HG03442 (cell line): ENCODE data around the gene CHAT.

ENCODE experiments used
- ATAC-seq: cut with Tn5 transposase; IDR thresholded peaks from one replicate; pipeline ENCODE4 v1.9.1; 2021; ENCODE audit warnings: mild to moderate bottlenecking, moderate library complexity; ENCODE audit not compliant: unreplicated experiment

CHAT gene

DNA sequence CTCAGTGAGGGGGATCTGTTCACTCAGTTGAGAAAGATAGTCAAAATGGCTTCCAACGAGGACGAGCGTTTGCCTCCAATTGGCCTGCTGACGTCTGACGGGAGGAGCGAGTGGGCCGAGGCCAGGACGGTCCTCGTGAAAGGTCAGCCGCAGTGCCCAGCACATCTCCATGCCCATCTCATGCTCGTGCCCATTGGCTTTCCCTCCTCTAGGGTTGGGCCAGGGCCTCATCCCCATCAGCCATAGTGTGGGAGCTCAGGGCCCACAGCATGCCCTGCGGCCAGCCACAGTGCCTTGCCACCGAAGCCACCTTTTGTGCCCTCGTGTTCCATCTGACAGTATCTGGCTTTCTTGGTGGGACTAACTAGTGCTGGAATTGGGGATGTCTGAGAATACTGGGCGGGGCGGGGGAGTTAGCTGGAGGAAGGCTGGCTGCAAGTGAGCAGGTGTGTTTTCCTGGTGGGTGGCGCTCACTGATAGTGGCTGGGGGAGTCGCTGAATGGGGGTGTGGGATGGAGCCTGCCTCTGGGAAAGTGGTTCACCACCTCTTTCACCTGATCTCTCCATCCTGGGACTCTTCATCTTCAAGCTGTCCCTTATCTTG lies 13.9 kb downstream of the CHAT start:
- no peak for ATAC-seq

DNA sequence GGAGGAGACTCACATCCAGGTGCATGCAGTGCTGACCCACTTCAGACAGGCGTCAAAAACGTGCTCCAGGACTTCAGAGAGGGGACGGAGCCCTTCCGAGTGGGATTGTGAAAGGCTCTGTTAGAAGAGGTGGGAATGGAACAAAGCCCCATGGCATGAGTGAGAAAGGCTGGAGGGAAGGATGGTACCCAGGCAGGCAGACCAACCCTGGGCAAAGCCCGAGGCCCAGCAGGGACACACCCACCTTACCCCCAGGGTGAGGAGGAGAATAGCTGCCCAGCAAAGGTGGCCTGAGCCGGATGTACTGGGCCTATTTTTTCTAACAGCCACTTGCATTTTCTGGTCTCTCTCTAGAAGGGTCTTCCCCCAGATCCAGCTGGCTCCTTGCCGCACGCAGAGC lies 14.8 kb downstream of the CHAT start:
- no peak for ATAC-seq

DNA sequence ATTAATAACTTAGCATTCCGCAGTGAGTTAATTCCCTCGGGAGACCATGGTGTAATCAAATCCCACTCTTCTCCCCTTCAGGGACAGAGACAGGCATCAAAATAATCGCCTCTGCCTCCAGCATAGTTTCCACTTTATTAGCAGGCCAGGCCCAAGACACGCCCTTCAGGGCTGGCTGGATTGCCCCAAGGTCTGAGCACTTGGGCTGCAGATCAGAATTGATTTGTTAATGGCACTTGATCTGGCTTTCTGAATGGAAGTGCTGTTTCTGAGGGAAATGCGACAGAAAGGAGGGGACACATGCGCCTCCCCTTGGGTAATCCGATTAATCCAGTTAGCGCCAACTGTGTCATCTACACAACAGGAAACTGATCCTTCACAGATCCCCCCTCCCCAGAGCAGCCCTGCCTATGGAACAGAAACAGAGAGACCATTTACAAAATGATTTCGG lies 15.6 kb downstream of the CHAT start:
- no peak for ATAC-seq

DNA sequence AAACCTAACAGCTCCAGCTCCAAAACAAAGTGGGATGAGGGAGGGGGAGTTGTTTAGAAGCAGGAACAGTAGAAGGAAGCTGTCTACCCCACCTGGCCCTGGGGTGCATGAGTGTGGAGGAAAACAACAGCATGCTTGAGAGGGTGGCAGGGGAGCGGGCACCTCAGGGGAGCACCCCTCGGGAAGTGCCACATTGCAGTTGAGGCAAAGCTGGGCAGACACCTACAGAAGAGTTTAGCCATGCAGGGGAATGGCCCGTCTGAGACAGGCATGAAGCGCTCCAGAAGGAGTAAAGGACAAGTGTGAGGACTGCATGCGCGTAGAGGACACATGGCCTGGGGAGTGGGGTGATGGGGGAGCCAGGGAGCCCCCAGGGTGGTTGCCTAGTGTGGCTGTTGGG lies 18.1 kb downstream of the CHAT start:
- ATAC-seq, result no peak

DNA sequence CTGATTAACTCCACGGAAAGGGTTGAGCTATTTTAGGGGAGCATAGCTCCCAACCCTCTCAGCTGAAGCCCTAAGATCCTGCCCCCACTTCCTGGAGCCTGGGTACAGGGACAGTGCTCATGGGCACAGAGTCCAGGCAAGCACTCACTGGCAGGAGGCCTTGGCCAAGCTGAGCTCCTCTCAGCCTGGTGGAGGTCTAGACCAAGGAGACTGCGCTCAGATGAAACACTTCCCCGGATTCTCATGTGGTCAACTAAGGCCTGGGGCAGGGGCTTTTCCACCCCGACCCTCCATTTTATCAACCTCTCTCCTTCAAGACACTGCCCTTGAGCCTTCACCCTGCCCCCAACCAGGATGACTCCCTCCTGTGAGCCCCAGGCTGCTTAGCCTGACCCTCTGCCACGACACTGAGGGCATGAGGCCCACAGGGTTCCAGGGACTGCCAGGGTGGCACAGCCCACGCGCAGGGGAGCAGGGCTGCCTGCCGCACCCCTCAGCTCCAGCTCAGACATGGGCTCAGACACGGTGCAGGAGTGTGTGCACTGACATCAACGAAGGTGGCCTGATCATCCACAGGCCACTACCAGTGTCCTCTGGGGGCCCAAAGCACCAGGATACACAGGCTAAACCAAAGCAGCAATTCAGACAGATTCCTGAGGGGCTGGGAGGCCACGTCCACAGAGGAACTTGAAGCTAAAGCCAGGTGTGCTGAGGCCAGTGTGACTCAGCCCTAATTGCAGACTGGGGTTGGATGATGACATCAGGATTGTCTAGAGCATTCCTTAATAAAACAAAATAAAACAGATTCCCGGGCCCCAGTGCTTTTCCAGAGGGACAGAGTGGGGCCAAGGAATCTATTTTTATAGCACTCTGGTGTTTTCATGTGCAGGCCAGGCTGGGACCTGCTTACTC lies 18.8 kb downstream of the CHAT start:
- no peak for ATAC-seq

DNA sequence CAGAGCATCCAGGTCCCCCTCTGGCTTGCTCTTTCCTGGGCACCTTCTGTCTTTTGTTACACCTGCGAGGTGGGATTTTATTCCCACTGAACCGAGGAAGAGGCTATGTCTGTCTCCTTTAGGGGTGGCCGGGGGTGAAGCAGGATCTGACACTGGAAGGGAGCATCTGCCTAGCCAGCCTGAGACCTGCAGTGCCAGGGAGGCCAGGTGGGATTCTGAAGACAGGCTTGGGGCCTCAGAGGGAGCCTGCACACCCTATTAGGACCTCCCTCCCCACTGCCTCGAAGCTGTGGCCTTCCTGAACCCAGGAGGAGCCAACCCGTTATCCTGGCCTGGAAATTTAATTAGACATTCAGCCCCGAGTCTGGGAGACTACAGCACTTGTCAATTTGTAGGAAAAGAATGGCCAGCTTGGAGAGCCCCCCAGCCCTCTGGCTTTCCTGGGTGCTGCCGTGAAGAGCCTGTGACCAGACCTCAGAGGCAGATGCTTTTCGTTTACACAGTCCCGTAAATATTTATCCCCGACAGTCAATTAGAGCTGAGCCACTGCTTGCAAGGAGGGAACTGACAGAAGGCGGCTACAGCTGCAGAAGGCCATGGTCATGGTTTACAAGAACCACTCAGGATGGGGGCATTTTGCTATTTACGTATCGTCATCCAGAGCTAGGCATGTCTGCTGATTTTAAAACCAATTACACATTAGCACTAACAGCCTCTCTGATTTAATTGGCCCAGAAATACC lies 19.7 kb downstream of the CHAT start:
- no peak for ATAC-seq

DNA sequence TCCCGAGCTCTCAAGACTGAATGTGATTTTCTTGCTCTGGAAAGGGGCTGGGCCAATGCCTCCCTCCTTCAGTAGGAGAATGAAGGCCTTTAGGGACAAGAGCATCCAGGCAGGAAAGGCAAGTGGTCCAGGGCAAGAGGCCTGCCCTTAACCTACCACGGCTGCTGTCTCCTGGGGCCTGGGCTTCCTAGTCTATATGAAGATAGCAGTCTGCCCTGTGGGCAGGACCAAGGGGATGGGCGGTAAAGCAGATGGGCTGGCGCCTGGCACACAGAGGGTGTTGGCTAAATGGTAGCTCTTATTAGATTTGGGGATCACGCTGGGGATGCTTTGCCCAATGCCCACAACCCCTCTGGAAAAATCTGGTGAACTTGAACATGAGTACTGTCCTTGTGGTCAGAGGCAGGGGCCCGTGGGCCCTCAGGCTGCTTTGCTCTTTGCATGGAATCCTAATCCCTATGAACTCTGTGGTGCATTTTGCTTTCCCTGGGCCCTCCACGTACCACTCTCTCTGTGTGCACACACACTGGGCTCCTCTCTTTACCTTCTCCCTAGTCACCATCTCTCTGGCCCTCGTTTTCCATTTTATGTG lies 20.3 kb downstream of the CHAT start:
- no peak for ATAC-seq

DNA sequence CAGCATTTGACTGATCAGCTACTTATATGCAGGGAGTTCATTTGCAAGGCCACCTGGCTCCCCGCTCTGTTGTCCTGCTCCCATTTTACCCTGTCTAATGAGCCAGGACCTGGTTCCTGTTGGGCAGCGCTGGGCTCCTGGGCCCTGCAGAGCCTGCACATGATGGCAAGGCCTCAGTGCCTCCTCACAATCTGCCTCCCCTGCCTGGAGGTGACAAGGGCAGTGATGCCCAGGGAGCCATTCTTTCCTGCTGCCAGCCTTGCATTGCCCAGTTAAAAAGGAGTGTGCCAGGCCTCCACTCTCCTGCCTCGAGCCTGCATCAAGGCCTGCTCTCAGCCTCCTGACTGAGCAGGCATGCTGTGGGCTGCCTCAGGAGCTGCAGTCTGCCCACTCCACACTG lies 28.5 kb downstream of the CHAT start:
- no peak for ATAC-seq

DNA sequence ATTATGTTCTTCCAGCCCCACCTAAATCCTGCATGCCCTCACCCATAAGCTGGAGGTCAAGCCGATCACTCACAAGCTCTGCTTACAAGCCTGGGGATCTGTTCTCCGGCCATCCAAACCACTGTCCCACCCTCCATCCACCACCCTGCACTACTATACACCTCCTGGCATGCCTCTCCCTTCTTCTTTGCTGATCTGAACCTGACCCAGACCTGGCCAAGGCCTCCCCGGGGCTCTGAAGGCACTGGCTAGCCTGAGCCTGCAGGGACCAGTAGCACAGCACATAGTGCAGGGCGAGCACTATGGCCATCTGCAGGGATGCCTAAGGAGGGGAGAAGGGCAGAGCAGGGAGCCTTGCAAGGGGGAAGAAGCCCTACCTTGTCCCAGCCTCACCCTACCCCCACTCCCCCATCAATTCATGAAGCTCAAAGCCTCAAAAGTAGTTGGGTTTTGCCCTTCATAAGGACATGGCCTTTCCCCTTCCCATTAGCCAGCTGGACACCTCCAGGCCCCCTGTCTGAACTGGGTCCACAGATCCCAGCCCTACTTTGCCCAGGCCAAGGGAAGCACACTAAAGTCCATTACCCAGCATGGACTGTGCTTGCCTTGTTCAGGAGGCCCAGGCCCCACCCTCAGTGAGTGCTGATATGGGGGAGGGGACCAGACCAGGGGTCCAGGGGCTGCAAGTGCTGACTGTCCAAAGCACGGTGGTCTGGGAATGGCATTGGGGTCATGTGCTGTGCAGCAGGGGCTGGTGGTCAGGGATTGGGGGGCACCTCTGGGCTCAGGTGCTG lies 29.6 kb downstream of the CHAT start:
- no peak for ATAC-seq

DNA sequence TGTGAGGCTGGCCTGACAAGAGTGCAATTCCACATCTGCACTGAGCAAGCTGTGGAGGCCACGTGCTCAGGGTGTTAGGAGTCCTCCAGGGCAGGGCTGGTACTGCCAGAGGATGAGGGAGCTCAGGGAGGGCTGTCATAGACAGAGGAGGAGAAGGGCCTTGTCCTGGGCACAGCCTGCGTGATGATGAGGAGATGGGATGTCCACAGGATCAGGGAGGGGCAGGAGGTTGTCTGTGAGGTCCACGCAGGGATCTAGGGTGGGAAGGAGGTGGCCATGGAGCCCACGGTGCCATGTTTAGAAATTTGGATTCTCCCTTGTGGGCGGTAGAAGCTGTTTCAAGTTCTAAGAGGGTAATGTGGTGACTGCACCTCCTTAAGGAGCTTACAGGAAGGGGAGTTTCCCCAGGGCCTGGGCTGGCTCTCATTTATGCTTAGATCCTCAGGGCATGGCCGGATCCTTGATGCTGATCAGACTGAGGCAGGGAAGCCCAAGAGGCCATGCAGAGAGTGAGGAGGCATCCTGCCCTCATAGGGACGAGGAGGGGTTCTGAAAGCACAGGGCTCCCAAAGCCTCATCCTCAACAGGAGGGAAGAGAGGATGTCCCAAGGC lies 30.3 kb downstream of the CHAT start:
- ATAC-seq, result no peak

DNA sequence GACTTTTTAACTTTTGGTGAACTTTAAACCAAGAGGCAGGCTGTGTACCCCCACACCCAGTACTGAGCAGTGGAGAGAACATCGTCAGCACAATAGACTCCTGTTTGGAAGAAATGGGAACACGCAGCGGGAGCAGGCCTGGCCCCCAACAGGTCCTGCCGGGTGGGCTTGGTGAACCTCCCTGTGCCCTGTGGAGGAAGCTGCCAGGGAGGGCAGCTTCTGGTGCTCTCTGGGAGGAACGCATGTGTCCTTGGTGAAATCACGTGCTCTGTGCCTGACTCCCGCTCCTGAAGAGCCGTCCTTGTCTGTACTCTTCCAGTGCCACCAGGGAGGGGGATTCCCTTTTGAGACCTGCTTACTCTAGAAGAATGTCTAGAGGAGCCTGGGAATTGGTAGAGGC lies 31.6 kb downstream of the CHAT start:
- no peak for ATAC-seq

DNA sequence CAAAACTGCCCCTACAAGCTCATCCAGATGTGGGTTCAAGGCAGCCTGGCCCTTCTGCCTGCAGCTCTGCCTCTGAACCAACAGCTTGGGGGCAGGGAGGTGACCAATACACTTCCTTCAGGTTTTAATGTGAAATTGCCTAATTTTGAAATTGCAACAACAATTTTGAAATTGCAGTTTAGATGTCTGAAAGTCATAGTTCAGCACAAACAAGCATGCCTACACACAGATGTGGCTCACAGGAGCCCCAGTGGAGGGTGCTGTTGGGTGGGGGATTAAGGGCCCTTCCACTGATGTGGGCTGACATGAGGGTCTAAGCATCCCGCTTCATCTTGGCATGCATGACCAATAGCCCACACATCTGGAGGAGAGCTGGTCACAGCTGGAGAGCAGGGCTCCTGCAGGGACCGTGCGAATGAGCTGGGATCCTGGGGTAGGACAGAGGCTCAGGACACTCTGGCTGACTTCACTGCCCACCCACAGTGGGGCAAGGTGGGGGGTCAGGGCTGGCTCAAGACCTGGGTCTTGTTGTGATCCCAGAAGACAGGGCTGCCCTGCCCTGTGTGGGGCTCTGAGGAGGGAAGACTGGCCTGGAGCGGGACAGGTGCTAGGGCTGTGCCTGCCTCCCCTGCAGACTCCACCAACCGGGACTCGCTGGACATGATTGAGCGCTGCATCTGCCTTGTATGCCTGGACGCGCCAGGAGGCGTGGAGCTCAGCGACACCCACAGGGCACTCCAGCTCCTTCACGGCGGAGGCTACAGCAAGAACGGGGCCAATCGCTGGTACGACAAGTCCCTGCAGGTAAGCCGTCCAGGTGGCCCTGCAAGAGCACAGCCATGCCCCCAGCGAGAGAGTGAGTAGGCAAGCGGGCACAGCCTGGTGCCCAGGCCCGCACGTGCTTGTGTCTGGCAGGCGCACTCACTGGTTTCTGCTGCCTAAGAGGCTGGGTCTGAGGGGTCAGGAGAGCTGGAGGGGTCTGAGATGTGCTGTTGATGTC lies 32.3 kb downstream of the CHAT start:
- no peak for ATAC-seq

DNA sequence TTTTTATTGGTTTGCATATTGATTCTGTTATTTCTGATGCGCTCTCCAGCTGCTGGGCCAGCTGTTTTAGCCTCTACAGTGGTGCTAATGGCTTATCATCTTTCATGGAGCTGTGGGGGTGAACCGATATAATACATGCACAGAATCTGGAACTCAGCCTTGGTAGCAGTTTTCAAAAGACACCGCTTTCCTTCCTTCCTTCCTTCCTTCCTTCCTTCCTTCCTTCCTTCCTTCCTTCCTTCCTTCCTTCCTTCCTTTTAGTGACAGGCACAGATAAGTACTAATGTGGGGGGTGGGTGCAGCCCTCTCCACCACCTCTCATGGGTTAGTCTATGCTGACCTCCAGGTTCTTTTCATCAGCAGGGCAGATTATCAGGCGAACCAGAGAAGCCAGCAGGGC lies 33.7 kb downstream of the CHAT start:
- no peak for ATAC-seq

DNA sequence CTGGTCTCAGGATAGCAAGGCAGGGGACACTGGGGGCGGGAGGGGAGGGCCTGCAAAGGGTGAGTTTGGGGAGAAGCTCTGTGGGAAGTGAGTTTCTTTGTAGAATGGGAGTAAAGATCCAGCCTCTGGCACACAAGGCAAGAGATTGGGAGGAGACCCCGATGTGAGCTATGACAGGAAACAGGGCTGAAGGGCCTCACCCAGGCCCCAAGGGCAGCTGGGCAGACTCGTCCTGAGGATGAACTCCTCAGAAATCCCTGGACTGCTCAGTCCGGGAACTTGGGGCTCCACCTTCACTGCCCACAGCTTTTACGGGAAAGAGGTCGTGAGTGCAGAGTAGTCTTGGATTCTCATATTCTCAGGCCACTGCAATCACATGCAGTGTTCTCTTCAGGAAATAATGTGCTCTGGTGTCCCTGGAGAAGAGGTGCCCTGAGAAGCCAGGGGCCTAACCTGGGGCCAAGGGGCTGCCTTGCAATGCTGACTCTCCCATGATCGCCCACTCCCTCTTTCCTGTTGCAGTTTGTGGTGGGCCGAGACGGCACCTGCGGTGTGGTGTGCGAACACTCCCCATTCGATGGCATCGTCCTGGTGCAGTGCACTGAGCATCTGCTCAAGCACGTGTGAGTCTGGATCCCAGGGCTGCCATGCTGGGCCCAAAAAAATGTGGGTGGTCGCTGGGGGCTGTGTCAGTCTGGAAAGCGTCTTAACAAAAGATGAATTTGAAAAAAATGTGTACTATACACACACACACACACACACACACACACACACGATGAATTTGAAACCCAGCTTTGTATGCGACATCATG lies 34.4 kb downstream of the CHAT start:
- ATAC-seq, result no peak

DNA sequence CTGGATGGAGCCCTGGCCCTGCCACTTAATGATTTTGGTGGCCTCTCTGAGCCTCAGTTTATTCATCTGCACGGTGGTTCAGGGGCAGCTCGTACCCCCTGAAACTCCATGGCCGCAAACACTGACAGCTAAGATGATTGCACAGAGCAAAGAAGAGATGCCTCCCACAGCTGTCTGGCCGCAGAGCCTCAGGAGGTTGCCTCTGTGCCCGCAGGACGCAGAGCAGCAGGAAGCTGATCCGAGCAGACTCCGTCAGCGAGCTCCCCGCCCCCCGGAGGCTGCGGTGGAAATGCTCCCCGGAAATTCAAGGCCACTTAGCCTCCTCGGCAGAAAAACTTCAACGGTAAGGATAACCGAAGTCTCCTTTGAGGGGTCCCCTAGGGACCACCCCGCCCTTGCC lies 35.5 kb downstream of the CHAT start:
- ATAC-seq, result no peak

DNA sequence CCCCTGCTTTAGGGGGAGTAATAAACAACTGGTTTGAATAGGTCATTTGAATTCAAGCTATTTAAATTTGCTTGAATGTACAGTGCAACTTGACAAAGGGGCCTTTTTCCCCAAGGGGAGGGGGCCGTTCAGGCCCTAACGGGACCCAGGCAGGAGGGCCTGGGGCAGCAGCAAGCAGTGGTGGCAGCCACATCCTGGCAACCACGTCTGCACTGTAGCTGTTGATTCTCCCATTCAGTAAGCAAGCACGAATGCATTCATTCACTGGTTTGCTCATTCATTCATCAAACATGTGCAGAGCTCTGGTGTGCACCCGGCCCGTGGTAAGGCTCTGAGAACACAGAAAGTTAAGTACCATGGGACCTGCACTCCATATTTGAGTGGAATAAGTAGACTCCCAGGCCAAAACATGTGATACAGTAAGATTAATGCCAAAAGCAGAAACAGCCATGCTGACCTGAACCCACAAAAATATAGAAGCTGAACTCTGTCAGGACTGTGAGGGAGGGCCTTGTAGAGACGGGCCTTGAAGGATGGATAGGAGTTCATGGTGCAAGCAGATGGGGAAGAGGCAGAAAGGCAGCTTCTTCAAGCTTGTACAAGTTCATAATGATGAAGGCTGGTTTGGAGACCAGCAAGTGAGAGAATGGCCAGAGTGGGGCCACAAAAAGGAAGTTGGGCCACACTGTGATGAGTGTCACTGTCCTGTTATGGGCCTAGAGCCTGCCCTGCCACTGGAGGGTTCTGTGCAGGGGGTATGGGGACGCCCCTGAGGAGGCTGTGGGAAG lies 36.3 kb downstream of the CHAT start:
- ATAC-seq, result no peak

DNA sequence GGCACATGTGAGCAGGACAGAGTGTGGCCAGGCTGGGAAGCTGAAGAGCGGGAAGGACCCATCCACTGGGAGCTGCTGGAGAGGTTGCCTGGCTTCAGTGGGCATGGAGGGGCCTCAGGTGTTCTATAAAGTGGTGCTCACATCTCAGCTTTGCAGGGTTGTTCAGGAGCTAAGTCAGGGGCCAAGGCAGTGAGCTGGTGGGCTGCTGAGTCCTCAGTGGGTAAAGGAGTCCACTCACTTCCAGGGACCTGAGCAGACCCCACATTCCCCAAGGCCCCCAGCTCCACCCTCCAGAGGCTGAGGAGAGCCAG lies 36.8 kb downstream of the CHAT start:
- ATAC-seq, result no peak
